Astrocyte (in vitro differentiated cells and primary cell): Measurements from ENCODE around the gene SIRPG.

ENCODE experiments used
- EZH2 ChIP-seq: IDR thresholded peaks from 2 replicates; pipeline ENCODE4 v1.6.1; 2012; ENCODE audit warnings: mild to moderate bottlenecking, low read length, inconsistent platforms; ENCODE audit not compliant: insufficient read depth
- TF ChIP-seq, protein P1 (sequence below): IDR thresholded peaks from 2 replicates; pipeline ENCODE4 v1.5.1; 2011; ENCODE audit warnings: low read depth, mild to moderate bottlenecking, inconsistent platforms, low read length, moderate library complexity; ENCODE audit not compliant: insufficient read depth

DNA sequence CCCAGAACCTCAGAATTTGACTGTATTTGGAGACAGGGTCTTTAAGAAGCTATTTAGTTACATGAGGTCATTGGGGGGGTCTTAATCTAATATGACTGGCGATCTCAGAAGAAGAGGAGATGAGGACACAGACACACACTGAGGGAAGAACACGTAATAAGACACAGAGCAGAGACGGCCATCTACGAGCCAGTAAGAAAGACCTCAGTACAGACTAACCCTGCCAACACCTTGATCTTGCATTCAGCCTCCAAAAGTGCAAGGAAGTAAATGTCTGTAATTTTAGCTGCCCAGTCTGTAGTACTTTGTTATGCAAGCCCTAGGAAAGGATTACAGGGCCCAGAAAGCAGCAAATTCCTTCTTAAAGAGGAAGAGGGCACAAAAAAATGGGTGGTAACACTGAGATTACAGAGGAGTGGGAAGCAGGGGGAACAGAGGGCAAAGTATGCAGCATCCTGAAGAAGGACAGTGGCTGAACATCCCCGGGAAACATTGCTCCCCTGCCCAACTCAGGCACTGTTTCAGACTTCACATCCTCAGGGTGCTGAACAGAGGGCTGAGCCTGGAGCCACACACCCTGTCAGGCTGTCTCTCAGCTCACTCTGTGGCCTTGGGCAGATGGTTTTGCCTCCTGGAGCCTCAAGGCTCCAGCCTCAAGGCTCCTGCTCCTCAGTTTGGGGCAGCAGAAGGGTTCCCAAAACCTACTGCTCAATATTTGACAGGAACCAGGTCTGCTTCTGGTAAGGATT lies 27.9 kb upstream of the SIRPG start:
- TF ChIP-seq, protein P1, sequence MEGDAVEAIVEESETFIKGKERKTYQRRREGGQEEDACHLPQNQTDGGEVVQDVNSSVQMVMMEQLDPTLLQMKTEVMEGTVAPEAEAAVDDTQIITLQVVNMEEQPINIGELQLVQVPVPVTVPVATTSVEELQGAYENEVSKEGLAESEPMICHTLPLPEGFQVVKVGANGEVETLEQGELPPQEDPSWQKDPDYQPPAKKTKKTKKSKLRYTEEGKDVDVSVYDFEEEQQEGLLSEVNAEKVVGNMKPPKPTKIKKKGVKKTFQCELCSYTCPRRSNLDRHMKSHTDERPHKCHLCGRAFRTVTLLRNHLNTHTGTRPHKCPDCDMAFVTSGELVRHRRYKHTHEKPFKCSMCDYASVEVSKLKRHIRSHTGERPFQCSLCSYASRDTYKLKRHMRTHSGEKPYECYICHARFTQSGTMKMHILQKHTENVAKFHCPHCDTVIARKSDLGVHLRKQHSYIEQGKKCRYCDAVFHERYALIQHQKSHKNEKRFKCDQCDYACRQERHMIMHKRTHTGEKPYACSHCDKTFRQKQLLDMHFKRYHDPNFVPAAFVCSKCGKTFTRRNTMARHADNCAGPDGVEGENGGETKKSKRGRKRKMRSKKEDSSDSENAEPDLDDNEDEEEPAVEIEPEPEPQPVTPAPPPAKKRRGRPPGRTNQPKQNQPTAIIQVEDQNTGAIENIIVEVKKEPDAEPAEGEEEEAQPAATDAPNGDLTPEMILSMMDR: no peak
- no peak for TF ChIP-seq EZH2
